HepG2 (cell line): ENCODE measurements around the gene STIM1. TPM values are rescaled to one million over a fixed set of nuclear protein-coding genes. Genes with fewer than 3 reads are reported as not detected.

Experiments
- ATAC-seq: fragments of 200-7000 bp; cut with Tn5 transposase; 3 replicates; pipeline ENCODE4 v1.9.1; 2020; ENCODE audit warnings: mild to moderate bottlenecking, moderate library complexity
- BruUV-seq: library from RNA; stranded (reverse); fragments of 400-500 nt; replicated peaks from 2 replicates; lab custom pipeline; 2021; lab: Mats Ljungman, UMichigan
- CTCF ChIA-PET: fragments of 300-600 bp; formaldehyde crosslinking; extraction: SDS; loops from one replicate; lab custom pipeline; 2021; ENCODE audit warnings: low total read pairs, inconsistent platforms, low intra/inter-chr PET ratio; lab: Yijun Ruan, JAX
- POLR2A ChIA-PET: fragments of 350-600 bp; sonication (Branson Sonifier 250); formaldehyde crosslinking; loops from one replicate; lab custom pipeline; 2020; ENCODE audit warnings: antibody characterized with exemption, inconsistent platforms; lab: Yijun Ruan, JAX
- DNase-seq: peaks from one replicate; pipeline ENCODE4 v3.0.0-alpha.2; 2015; ENCODE audit warnings: low spot score
- FAIRE-seq: peaks from 3 replicates; lab custom pipeline; 2011; peaks lifted over from hg19 to GRCh38; lab: Jason Lieb, UNC
- H2AFZ ChIP-seq: one replicate; pipeline ENCODE4 v1.6.1; 2011; ENCODE audit warnings: low read length, inconsistent platforms
- H3K27ac ChIP-seq: fragments of 300-600 bp; 3 replicates; pipeline ENCODE4 v1.8.0; 2011; ENCODE audit warnings: mixed run types, mild to moderate bottlenecking, mixed read lengths, low read length, inconsistent platforms; ENCODE audit not compliant: insufficient read depth; ENCODE audit errors: extremely low read length
- H3K27me3 ChIP-seq, 2 experiments: fragments of 200-600 bp in 1 of 2; 2 replicates in 1 of 2; 3 replicates in 1 of 2; pipeline versions ENCODE4 v1.6.0 to v1.8.0; 2011; ENCODE audit warnings: low read length in 2 of 2, mild to moderate bottlenecking in 2 of 2, moderate library complexity in 2 of 2, inconsistent platforms in 1 of 2; ENCODE audit not compliant: insufficient read depth in 2 of 2, control insufficient read depth in 1 of 2
- H3K36me3 ChIP-seq, 2 experiments: fragments of 200-600 bp in 1 of 2; replicated peaks in 1 of 2; 2 replicates in 1 of 2; 3 replicates in 1 of 2; pipeline versions ENCODE4 v1.5.1 to v1.8.0; 2011; ENCODE audit warnings: low read length in 2 of 2, inconsistent platforms in 1 of 2; ENCODE audit not compliant: insufficient read depth in 2 of 2, control insufficient read depth in 1 of 2
- H3K4me1 ChIP-seq: 2 replicates; pipeline ENCODE4 v1.5.1; 2012; ENCODE audit warnings: low read length, inconsistent platforms; ENCODE audit not compliant: insufficient read depth
- H3K4me2 ChIP-seq: 2 replicates; pipeline ENCODE4 v1.6.0; 2011; ENCODE audit warnings: low read depth, low read length, inconsistent platforms
- H3K4me3 ChIP-seq, 3 experiments: fragments of 200-600 bp in 1 of 3; sonication (generic), shearing (Covaris generic) in 1 of 3; replicated peaks in 1 of 3; 2 replicates each; pipeline ENCODE4 v1.5.1; 2011 to 2016; ENCODE audit warnings: low read length in 3 of 3, inconsistent platforms in 2 of 3, low read depth in 2 of 3, mild to moderate bottlenecking in 2 of 3, control low read depth in 1 of 3, mixed read lengths in 1 of 3; ENCODE audit not compliant: insufficient read depth in 1 of 3
- H3K79me2 ChIP-seq: one replicate; pipeline ENCODE4 v1.6.1; 2011; ENCODE audit warnings: low read length, inconsistent platforms; ENCODE audit not compliant: insufficient read depth
- H3K9ac ChIP-seq: 2 replicates; pipeline ENCODE4 v1.6.0; 2011; ENCODE audit warnings: mild to moderate bottlenecking, low read depth, low read length, inconsistent platforms; ENCODE audit not compliant: insufficient read depth
- H3K9me3 ChIP-seq: 2 replicates; pipeline ENCODE4 v1.5.1; 2012; ENCODE audit warnings: mild to moderate bottlenecking, low read length
- H4K20me1 ChIP-seq: 2 replicates; pipeline ENCODE4 v1.6.0; 2011; ENCODE audit warnings: inconsistent platforms, mild to moderate bottlenecking, low read length, moderate library complexity; ENCODE audit not compliant: insufficient read depth
- AKAP8 ChIP-seq: sonication (generic); formaldehyde crosslinking; IDR thresholded peaks from 2 replicates; pipeline ENCODE4 v1.5.1; 2020; ENCODE audit warnings: mild to moderate bottlenecking, missing genetic modification reagents
- KMT2B ChIP-seq: IDR thresholded peaks from 2 replicates; pipeline ENCODE4 v1.6.1; 2016; ENCODE audit warnings: missing genetic modification reagents, missing compliant biosample characterization
- MEF2D ChIP-seq: sonication (generic); formaldehyde crosslinking; IDR thresholded peaks from 2 replicates; pipeline ENCODE4 v1.5.1; 2020; ENCODE audit warnings: mild to moderate bottlenecking, missing genetic modification reagents
- NFYB ChIP-seq: sonication (generic); formaldehyde crosslinking; IDR thresholded peaks from 2 replicates; pipeline ENCODE4 v1.4.0; 2020; ENCODE audit warnings: missing genetic modification reagents
- NR2F1 ChIP-seq, 2 experiments: fragments of 450-650 bp in 1 of 2; formaldehyde crosslinking in 1 of 2; IDR thresholded peaks; 2 replicates each; pipeline versions ENCODE4 v1.5.0 to v1.6.1; 2016 to 2020; ENCODE audit warnings: mild to moderate bottlenecking in 1 of 2, missing compliant biosample characterization in 1 of 2, missing genetic modification reagents in 1 of 2, moderate library complexity in 1 of 2
- RFX5 ChIP-seq: IDR thresholded peaks from 2 replicates; pipeline ENCODE4 v1.6.1; 2011; ENCODE audit warnings: low read depth, low read length, improper control_type of control experiment
- ZBTB4 ChIP-seq: sonication (generic); formaldehyde crosslinking; IDR thresholded peaks from 2 replicates; pipeline ENCODE4 v1.4.0; 2020; ENCODE audit warnings: missing genetic modification reagents, mild to moderate bottlenecking, borderline replicate concordance
- ZBTB49 ChIP-seq: sonication (generic); formaldehyde crosslinking; IDR thresholded peaks from 2 replicates; pipeline ENCODE4 v1.4.0; 2020; ENCODE audit warnings: missing genetic modification reagents, borderline replicate concordance
- ZEB1 ChIP-seq: IDR thresholded peaks from 2 replicates; pipeline ENCODE4 v1.6.1; 2012; ENCODE audit warnings: mild to moderate bottlenecking, low read depth, inconsistent platforms; ENCODE audit not compliant: insufficient replicate concordance
- ZNF224 ChIP-seq: sonication (generic); formaldehyde crosslinking; IDR thresholded peaks from 2 replicates; pipeline ENCODE4 v1.5.0; 2020; ENCODE audit warnings: mild to moderate bottlenecking, missing genetic modification reagents
- ZNF34 ChIP-seq: sonication (generic); formaldehyde crosslinking; IDR thresholded peaks from 2 replicates; pipeline ENCODE4 v1.4.0; 2020; ENCODE audit warnings: mild to moderate bottlenecking, missing genetic modification reagents, borderline replicate concordance
- ZNF616 ChIP-seq: sonication (generic); formaldehyde crosslinking; IDR thresholded peaks from 2 replicates; pipeline ENCODE4 v1.5.0; 2020; ENCODE audit warnings: low read depth, mild to moderate bottlenecking, missing genetic modification reagents
- WGBS: methylation state at CpG from one replicate; pipeline ENCODE4 v1.1.6; 2017; ENCODE audit warnings: low lambda C conversion rate; 5-methylcytosine and 5-hydroxymethylcytosine counted together
- in situ Hi-C: cut with HindIII; loops from 2 replicates; pipeline ENCODE4 v1.10.0; 2017; ENCODE audit warnings: low pct_unique_long_range_greater_than_20kb; ENCODE audit not compliant: extremely low pct_ligation_motif_present
- intact Hi-C: fragments of 100-400 bp; cut with micrococcal nuclease; formaldehyde crosslinking; loops from one replicate; pipeline ENCODE4 v1.10.0; 2022; ENCODE audit not compliant: unreplicated experiment
- polyA plus RNA-seq, 8 experiments: library from polyadenylated mRNA; depleted of rRNA in 3 of 8; stranded (reverse) in 7 of 8; unstranded in 1 of 8; fragments of >200 nt; fragmentation: Illumina TruSeq in 4 of 8; extraction: Trizol in 4 of 8; gene quantifications; 2 replicates each; pipeline versions ENCODE4 v1.2.1 to v1.2.3, GENCODE V29; 2011 to 2016; ENCODE audit warnings: low read depth in 4 of 8, missing spikeins in 1 of 8, mixed read lengths in 1 of 8; ENCODE audit not compliant: insufficient read depth in 1 of 8
- total RNA-seq, 5 experiments: library from RNA; depleted of rRNA; stranded (reverse); fragments of >200 nt; fragmentation: Illumina TruSeq; extraction: Trizol; gene quantifications; 2 replicates each; pipeline ENCODE4 v1.2.3, GENCODE V29; 2016; ENCODE audit warnings: low read depth in 1 of 5

STIM1 gene
- total and polyA plus RNA-seq, 2 of the 13 experiments (the other 11 are each of a cell fraction or from before 2014, with no cell fraction given) = 19.2 to 28.5 TPM

GRCh38 chr11:4025248-4025966, 169.9 kb downstream of the STIM1 start:
- ChIA-PET CTCF (no interaction called here), POLR2A (no interaction called here)
- no peak for DNase-seq
- Histone ChIP-seq H3K27ac (no peak overlapping the region), H2AFZ (no peak overlapping the region), H3K79me2 (no peaks in the 10 kb centered on the region), H3K4me1 (peaks cover 9% of the 10 kb centered on the region), H3K4me2 (no peak overlapping the region), H3K36me3 (peaks cover 4 to 11% of the 10 kb centered on the region in 2 experiments; a peak in 2 of 5 replicates), H3K4me3 (no peak overlapping the region), H3K27me3 (no peaks in the 10 kb centered on the region), H4K20me1 (no peaks in the 10 kb centered on the region), H3K9me3 (no peaks in the 10 kb centered on the region), H3K9ac (no peak overlapping the region)
- no peak for FAIRE-seq
- no peak for ATAC-seq
- WGBS = 97% methylated on average over 3 of the region's 3 CpGs
- in situ Hi-C loops = no loop called here
- TF ChIP-seq MEF2D (CRISPR knock-in tag) (no peak), ZNF616 (CRISPR knock-in tag) (no peak), ZBTB49 (CRISPR knock-in tag) (no peak)
- no TSS peak for BruUV-seq
- intact Hi-C loops = no loop called here

- Histone ChIP-seq H3K4me1 (peaks cover 10% of the 10 kb centered on the region), H3K27me3 (no peaks in the 10 kb centered on the region), H3K4me2 (no peak overlapping the region), H4K20me1 (no peaks in the 10 kb centered on the region), H2AFZ (no peak overlapping the region), H3K4me3 (no peak overlapping the region), H3K9me3 (no peaks in the 10 kb centered on the region), H3K36me3 (peaks cover 4 to 11% of the 10 kb centered on the region in 2 experiments; a peak in 2 of 5 replicates), H3K9ac (no peak overlapping the region), H3K79me2 (no peaks in the 10 kb centered on the region), H3K27ac (no peak overlapping the region)
- DNase-seq (no peak), ATAC-seq (no peak), FAIRE-seq (no peak)
- 97% methylated on average over 2 of the region's 2 CpGs for WGBS
- no TSS peak for BruUV-seq
- ChIA-PET POLR2A (no interaction called here), CTCF (no interaction called here)
- intact Hi-C loops = no loop called here
- in situ Hi-C loops = no loop called here
- no peak for TF ChIP-seq AKAP8 (CRISPR knock-in tag)
- no peak for TF ChIP-seq ZEB1
- TF ChIP-seq ZNF34 (CRISPR knock-in tag) = no peak
- no peak for TF ChIP-seq NFYB (CRISPR knock-in tag)
- no peak for TF ChIP-seq KMT2B (CRISPR knock-in tag)
- no peak for TF ChIP-seq ZNF224
- TF ChIP-seq NR2F1 (CRISPR knock-in tag; IDR thresholded peaks at IDR 0.05) = no peak
- no peak for TF ChIP-seq RFX5
- no peak for TF ChIP-seq ZBTB4 (CRISPR knock-in tag)
Observed at GRCh38 chr11:4025967-4026324, 170.5 kb downstream of the STIM1 start.
